Panc1 (cell line): ENCODE measurements around the gene DNAJB13. TPM values are rescaled to one million over a fixed set of nuclear protein-coding genes. Genes with fewer than 3 reads are reported as not detected.

Source experiments
- ATAC-seq: fragments of 200-7000 bp; cut with Tn5 transposase; 2 replicates; pipeline ENCODE4 v1.9.1; 2020; ENCODE audit warnings: mild to moderate bottlenecking, moderate library complexity
- BruUV-seq: library from RNA; stranded (reverse); fragments of 400-500 nt; replicated peaks from 2 replicates; lab custom pipeline; 2021; lab: Mats Ljungman, UMichigan
- CTCF ChIA-PET: fragments of 300-600 bp; sonication (Branson Sonifier 250); formaldehyde crosslinking; loops from one replicate; lab custom pipeline; 2022; ENCODE audit warnings: antibody characterized with exemption; lab: Charles Lee
- POLR2A ChIA-PET: fragments of 300-600 bp; sonication (Branson Sonifier 250); formaldehyde crosslinking; loops from one replicate; lab custom pipeline; 2022; ENCODE audit warnings: antibody characterized with exemption; lab: Charles Lee
- DNase-seq: peaks from one replicate; pipeline ENCODE4 v3.0.0-alpha.2; 2010; ENCODE audit warnings: low read depth, low spot score
- H3K27ac ChIP-seq: 2 replicates; pipeline ENCODE4 v1.5.1; 2011; ENCODE audit warnings: mild to moderate bottlenecking, low read length, inconsistent platforms
- H3K27me3 ChIP-seq: fragments of 200-500 bp; sonication (Bioruptor generic); 2 replicates; pipeline ENCODE4 v1.6.0; 2014; ENCODE audit warnings: low read length, inconsistent platforms; ENCODE audit not compliant: control insufficient read depth, insufficient read depth
- H3K36me3 ChIP-seq: fragments of 200-500 bp; sonication (Bioruptor generic); 2 replicates; pipeline ENCODE4 v1.5.1; 2014; ENCODE audit warnings: inconsistent platforms, mild to moderate bottlenecking, low read length, moderate library complexity; ENCODE audit not compliant: control insufficient read depth, insufficient read depth
- H3K4me1 ChIP-seq: 2 replicates; pipeline ENCODE4 v1.5.1; 2011; ENCODE audit warnings: inconsistent platforms, mild to moderate bottlenecking, low read length, moderate library complexity; ENCODE audit not compliant: control insufficient read depth, insufficient read depth
- H3K4me3 ChIP-seq, 2 experiments: 2 replicates each; pipeline ENCODE4 v1.5.1; 2011 to 2012; ENCODE audit warnings: low read depth in 2 of 2, low read length in 2 of 2, mild to moderate bottlenecking in 2 of 2, inconsistent platforms in 1 of 2, moderate library complexity in 1 of 2
- H3K9me3 ChIP-seq: fragments of 200-500 bp; sonication (Bioruptor generic); 2 replicates; pipeline ENCODE4 v1.5.1; 2014; ENCODE audit warnings: low read depth, mild to moderate bottlenecking, inconsistent platforms, low read length, moderate library complexity; ENCODE audit not compliant: control insufficient read depth, insufficient read depth
- CTCF ChIP-seq: fragments of 450-650 bp; IDR thresholded peaks from 2 replicates; pipeline ENCODE4 v1.5.1; 2017; ENCODE audit warnings: mild to moderate bottlenecking
- POLR2AphosphoS5 ChIP-seq: IDR thresholded peaks from 2 replicates; pipeline ENCODE4 v1.6.1; 2012; ENCODE audit warnings: mild to moderate bottlenecking, low read depth, low read length, moderate library complexity
- REST ChIP-seq, 2 experiments: IDR thresholded peaks; 2 replicates each; pipeline ENCODE4 v1.6.1; 2011 to 2012; ENCODE audit warnings: low read depth in 2 of 2, control low read depth in 1 of 2, low read length in 1 of 2, mild to moderate bottlenecking in 1 of 2, moderate library complexity in 1 of 2; ENCODE audit not compliant: insufficient read depth in 1 of 2
- SIN3A ChIP-seq: IDR thresholded peaks from 2 replicates; pipeline ENCODE4 v1.6.1; 2012; ENCODE audit warnings: low read depth, mild to moderate bottlenecking, low read length, moderate library complexity, borderline replicate concordance; ENCODE audit not compliant: insufficient read depth
- TCF7L2 ChIP-seq: IDR thresholded peaks from 2 replicates; pipeline ENCODE4 v1.6.1; 2011; ENCODE audit warnings: mild to moderate bottlenecking, low read depth, low read length, inconsistent platforms
- in situ Hi-C: cut with HindIII; loops from 2 replicates; pipeline ENCODE4 v1.10.0; 2016; ENCODE audit warnings: low sequenced_read_pairs, low pct_unique_long_range_greater_than_20kb
- intact Hi-C: fragments of 100-400 bp; cut with micrococcal nuclease; formaldehyde crosslinking; loops from one replicate; pipeline ENCODE4 v1.10.0; 2022; ENCODE audit not compliant: unreplicated experiment
- total RNA-seq: library from RNA; stranded (reverse); gene quantifications from one replicate; pipeline ENCODE4 v1.2.1, GENCODE V29; 2021; ENCODE audit not compliant: unreplicated experiment

DNAJB13 gene
- total RNA-seq, 1 experiment from 2014 or later: not detected

- peaks cover 9% of the 10 kb centered on the region; the same call in 1 of the 2 replicates for H3K36me3 ChIP-seq
- ATAC-seq (no peak), DNase-seq (no peak)
- in situ Hi-C loops: no loop called here
- H3K27me3 ChIP-seq: no peaks in the 10 kb centered on the region
- H3K4me3 ChIP-seq: no peak overlapping the region
- BruUV-seq: no TSS peak
- no peak overlapping the region for H3K27ac ChIP-seq
- intact Hi-C loops: no loop called here
- POLR2A ChIA-PET: no interaction called here
- H3K9me3 ChIP-seq: no peaks in the 10 kb centered on the region
- CTCF ChIA-PET: no interaction called here
- peaks cover 16% of the 10 kb centered on the region for H3K4me1 ChIP-seq
- no peak for TF ChIP-seq REST (IDR thresholded peaks at IDR 0.05; ENCODE audit: insufficient read depth in 1 of 2, low read depth in 2 of 2, low read length in 1 of 2)
- TF ChIP-seq CTCF: no peak
- no peak for TF ChIP-seq TCF7L2
- no peak for TF ChIP-seq POLR2AphosphoS5
- TF ChIP-seq SIN3A: no peak
Observed at GRCh38 chr11:73978576-73979086, 27.8 kb downstream of the DNAJB13 start.

- in situ Hi-C loops (no loop called here), intact Hi-C loops (no loop called here)
- Histone ChIP-seq H3K27me3 (no peaks in the 10 kb centered on the region), H3K4me1 (peaks cover 24% of the 10 kb centered on the region), H3K9me3 (no peaks in the 10 kb centered on the region), H3K27ac (no peak overlapping the region; the same call in 1 of the 2 replicates), H3K36me3 (peaks cover 9% of the 10 kb centered on the region; the same call in 1 of the 2 replicates), H3K4me3 (no peak overlapping the region)
- ChIA-PET POLR2A (no interaction called here), CTCF (no interaction called here)
- no TSS peak for BruUV-seq
- DNase-seq: no peak
- TF ChIP-seq REST (IDR thresholded peaks at IDR 0.05; ENCODE audit: insufficient read depth in 1 of 2, low read depth in 2 of 2, low read length in 1 of 2): no peak
- no peak for TF ChIP-seq TCF7L2
- no peak for TF ChIP-seq POLR2AphosphoS5
- no peak for ATAC-seq
Observed at GRCh38 chr11:73980001-73980961, 29.5 kb downstream of the DNAJB13 start.
